SK-N-MC (cell line): Measurements from ENCODE around the gene HNRNPH2.

Experiments used
- EZH2 ChIP-seq: fragments of 200-600 bp; sonication (generic); IDR thresholded peaks from one replicate; pipeline ENCODE4 v1.6.1; 2017; ENCODE audit warnings: antibody characterized with exemption
- FOXP2 ChIP-seq: optimal IDR thresholded peaks from 2 replicates; pipeline ENCODE3; 2011; ENCODE audit warnings: mild to moderate bottlenecking, moderate library complexity; ENCODE audit not compliant: insufficient read depth; ENCODE audit errors: extremely low read length, control extremely low read depth
- POLR2AphosphoS5 ChIP-seq: IDR thresholded peaks from 2 replicates; pipeline ENCODE4 v1.6.1; 2012; ENCODE audit warnings: mild to moderate bottlenecking, low read depth, low read length, borderline replicate concordance

- TF ChIP-seq EZH2, result no peak
- no peak for TF ChIP-seq POLR2AphosphoS5
- no peak for TF ChIP-seq FOXP2
Observed at GRCh38 chrX:101394372-101394771, 13.7 kb upstream of the HNRNPH2 start.
